HepG2 (cell line): ENCODE results near the gene LIPE. TPM values are rescaled to one million over a fixed set of nuclear protein-coding genes. Genes with fewer than 3 reads are reported as not detected.

Experiments used
- ASH2L ChIP-seq: fragments of 300-600, 200-600 bp; sonication (generic); IDR thresholded peaks from 2 replicates; pipeline ENCODE4 v1.7.0; 2017; ENCODE audit warnings: low read depth, mild to moderate bottlenecking, moderate library complexity, mixed read lengths, low read length; ENCODE audit not compliant: insufficient read length
- ATM ChIP-seq: fragments of 450-650 bp; IDR thresholded peaks from 2 replicates; pipeline ENCODE4 v1.7.1; 2017; ENCODE audit warnings: mild to moderate bottlenecking, borderline replicate concordance
- HMG20A ChIP-seq: IDR thresholded peaks from 2 replicates; pipeline ENCODE4 v1.6.1; 2016; ENCODE audit warnings: borderline replicate concordance
- HNRNPK ChIP-seq: fragments of 200-400 bp; formaldehyde crosslinking; IDR thresholded peaks from 2 replicates; pipeline ENCODE4 v1.6.1; 2018; ENCODE audit warnings: low read length, low read depth, moderate library complexity, mild to moderate bottlenecking; ENCODE audit not compliant: poor library complexity, severe bottlenecking
- HOXA3 ChIP-seq: sonication (generic); formaldehyde crosslinking; IDR thresholded peaks from 2 replicates; pipeline ENCODE4 v1.5.0; 2020; ENCODE audit warnings: missing genetic modification reagents
- MEIS2 ChIP-seq: sonication (generic); formaldehyde crosslinking; IDR thresholded peaks from 2 replicates; pipeline ENCODE4 v1.9.0; 2021; ENCODE audit warnings: mild to moderate bottlenecking, missing genetic modification reagents
- NFYC ChIP-seq: IDR thresholded peaks from 2 replicates; pipeline ENCODE4 v1.6.1; 2016; ENCODE audit warnings: missing genetic modification reagents, missing compliant biosample characterization
- POLR2AphosphoS5 ChIP-seq: IDR thresholded peaks from 2 replicates; pipeline ENCODE4 v1.6.1; 2012; ENCODE audit warnings: low read depth, low read length
- SMARCE1 ChIP-seq: fragments of 450-650 bp; IDR thresholded peaks from 2 replicates; pipeline ENCODE4 v1.6.1; 2017; ENCODE audit warnings: borderline replicate concordance
- STAT5B ChIP-seq: sonication (generic); formaldehyde crosslinking; IDR thresholded peaks from 2 replicates; pipeline ENCODE4 v1.4.0; 2020; ENCODE audit warnings: missing genetic modification reagents
- ZBTB20 ChIP-seq: sonication (generic); formaldehyde crosslinking; IDR thresholded peaks from 2 replicates; pipeline ENCODE4 v1.8.1; 2023; ENCODE audit warnings: missing genetic modification reagents, low read depth, mild to moderate bottlenecking, borderline replicate concordance
- ZFP82 ChIP-seq: sonication (generic); formaldehyde crosslinking; IDR thresholded peaks from 2 replicates; pipeline ENCODE4 v1.5.1; 2020; ENCODE audit warnings: mild to moderate bottlenecking, missing genetic modification reagents, borderline replicate concordance
- ZMYM4 ChIP-seq: sonication (generic); formaldehyde crosslinking; IDR thresholded peaks from 2 replicates; pipeline ENCODE4 v1.8.1; 2023; ENCODE audit warnings: mild to moderate bottlenecking, missing genetic modification reagents
- ZNF230 ChIP-seq: sonication (generic); formaldehyde crosslinking; IDR thresholded peaks from 2 replicates; pipeline ENCODE4 v1.4.0; 2020; ENCODE audit warnings: mild to moderate bottlenecking, missing genetic modification reagents
- polyA plus RNA-seq, 8 experiments: library from polyadenylated mRNA; depleted of rRNA in 3 of 8; stranded (reverse) in 7 of 8; unstranded in 1 of 8; fragments of >200 nt; fragmentation: Illumina TruSeq in 4 of 8; extraction: Trizol in 4 of 8; gene quantifications; 2 replicates each; pipeline versions ENCODE4 v1.2.1 to v1.2.3, GENCODE V29; 2011 to 2016; ENCODE audit warnings: low read depth in 4 of 8, missing spikeins in 1 of 8, mixed read lengths in 1 of 8; ENCODE audit not compliant: insufficient read depth in 1 of 8
- total RNA-seq, 5 experiments: library from RNA; depleted of rRNA; stranded (reverse); fragments of >200 nt; fragmentation: Illumina TruSeq; extraction: Trizol; gene quantifications; 2 replicates each; pipeline ENCODE4 v1.2.3, GENCODE V29; 2016; ENCODE audit warnings: low read depth in 1 of 5
- TF ChIP-seq, protein P1 (sequence below): sonication (generic); formaldehyde crosslinking; IDR thresholded peaks from 2 replicates; pipeline ENCODE4 v1.5.0; 2020; ENCODE audit warnings: mild to moderate bottlenecking, missing genetic modification reagents
- TF ChIP-seq, protein P2 (sequence below): sonication (generic); formaldehyde crosslinking; IDR thresholded peaks from 2 replicates; pipeline ENCODE4 v1.5.0; 2020; ENCODE audit warnings: missing genetic modification reagents, mild to moderate bottlenecking, borderline replicate concordance
- TF ChIP-seq, protein P3 (sequence below): IDR thresholded peaks from 2 replicates; pipeline ENCODE4 v1.6.1; 2016
- TF ChIP-seq, protein P4 (sequence below): sonication (generic); formaldehyde crosslinking; IDR thresholded peaks from 2 replicates; pipeline ENCODE4 v1.8.1; 2023; ENCODE audit warnings: missing genetic modification reagents, inconsistent platforms, borderline replicate concordance
- TF ChIP-seq, protein P5 (sequence below): sonication (generic); formaldehyde crosslinking; IDR thresholded peaks from 2 replicates; pipeline ENCODE4 v1.8.1; 2023; ENCODE audit warnings: mild to moderate bottlenecking, moderate library complexity, missing genetic modification reagents
- TF ChIP-seq, protein P6 (sequence below): sonication (generic); formaldehyde crosslinking; IDR thresholded peaks from 2 replicates; pipeline ENCODE4 v1.4.0; 2020; ENCODE audit warnings: missing genetic modification reagents, borderline replicate concordance

The LIPE gene
- total and polyA plus RNA-seq, 2 of the 13 experiments (the other 11 are each of a cell fraction or from before 2014, with no cell fraction given) = not detected

DNA sequence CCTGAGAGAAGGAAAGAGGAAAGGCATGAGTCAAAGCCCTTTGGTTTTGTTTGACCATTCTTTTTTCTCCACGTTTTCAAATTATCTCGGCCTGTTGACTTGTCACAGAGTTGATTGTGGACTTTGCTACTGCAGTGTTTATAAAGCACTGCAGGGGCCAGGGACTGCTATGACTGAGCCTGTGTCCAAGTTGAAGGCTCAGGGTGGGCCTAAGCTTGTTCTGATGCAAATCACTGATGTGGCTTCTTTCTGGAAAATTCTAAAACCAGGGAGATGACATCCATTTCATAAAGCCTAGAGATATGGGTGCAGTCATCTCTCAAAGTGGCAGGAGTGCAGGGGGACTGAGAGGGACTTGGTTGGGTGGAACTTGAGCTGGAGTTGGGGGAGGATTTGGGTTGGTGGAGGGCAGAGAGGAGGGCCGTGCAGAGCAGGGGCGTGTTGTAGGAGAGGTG is 16.8 kb upstream of the LIPE start (continued):
- TF ChIP-seq, protein P1, sequence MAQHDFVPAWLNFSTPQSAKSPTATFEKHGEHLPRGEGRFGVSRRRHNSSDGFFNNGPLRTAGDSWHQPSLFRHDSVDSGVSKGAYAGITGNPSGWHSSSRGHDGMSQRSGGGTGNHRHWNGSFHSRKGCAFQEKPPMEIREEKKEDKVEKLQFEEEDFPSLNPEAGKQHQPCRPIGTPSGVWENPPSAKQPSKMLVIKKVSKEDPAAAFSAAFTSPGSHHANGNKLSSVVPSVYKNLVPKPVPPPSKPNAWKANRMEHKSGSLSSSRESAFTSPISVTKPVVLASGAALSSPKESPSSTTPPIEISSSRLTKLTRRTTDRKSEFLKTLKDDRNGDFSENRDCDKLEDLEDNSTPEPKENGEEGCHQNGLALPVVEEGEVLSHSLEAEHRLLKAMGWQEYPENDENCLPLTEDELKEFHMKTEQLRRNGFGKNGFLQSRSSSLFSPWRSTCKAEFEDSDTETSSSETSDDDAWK (CRISPR knock-in tag) = no peak
- peak; percentile 35; the same call in 1 of the 2 replicates for TF ChIP-seq HOXA3 (CRISPR knock-in tag)
- TF ChIP-seq, protein P2, sequence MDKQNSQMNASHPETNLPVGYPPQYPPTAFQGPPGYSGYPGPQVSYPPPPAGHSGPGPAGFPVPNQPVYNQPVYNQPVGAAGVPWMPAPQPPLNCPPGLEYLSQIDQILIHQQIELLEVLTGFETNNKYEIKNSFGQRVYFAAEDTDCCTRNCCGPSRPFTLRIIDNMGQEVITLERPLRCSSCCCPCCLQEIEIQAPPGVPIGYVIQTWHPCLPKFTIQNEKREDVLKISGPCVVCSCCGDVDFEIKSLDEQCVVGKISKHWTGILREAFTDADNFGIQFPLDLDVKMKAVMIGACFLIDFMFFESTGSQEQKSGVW = no peak
- TF ChIP-seq, protein P3, sequence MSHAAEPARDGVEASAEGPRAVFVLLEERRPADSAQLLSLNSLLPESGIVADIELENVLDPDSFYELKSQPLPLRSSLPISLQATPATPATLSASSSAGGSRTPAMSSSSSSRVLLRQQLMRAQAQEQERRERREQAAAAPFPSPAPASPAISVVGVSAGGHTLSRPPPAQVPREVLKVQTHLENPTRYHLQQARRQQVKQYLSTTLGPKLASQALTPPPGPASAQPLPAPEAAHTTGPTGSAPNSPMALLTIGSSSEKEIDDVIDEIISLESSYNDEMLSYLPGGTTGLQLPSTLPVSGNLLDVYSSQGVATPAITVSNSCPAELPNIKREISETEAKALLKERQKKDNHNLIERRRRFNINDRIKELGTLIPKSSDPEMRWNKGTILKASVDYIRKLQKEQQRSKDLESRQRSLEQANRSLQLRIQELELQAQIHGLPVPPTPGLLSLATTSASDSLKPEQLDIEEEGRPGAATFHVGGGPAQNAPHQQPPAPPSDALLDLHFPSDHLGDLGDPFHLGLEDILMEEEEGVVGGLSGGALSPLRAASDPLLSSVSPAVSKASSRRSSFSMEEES = peak; percentile 59; the same call in 1 of the 2 replicates
- TF ChIP-seq ATM = no peak
- TF ChIP-seq ASH2L = peak; percentile 72
- TF ChIP-seq POLR2AphosphoS5 = peak; percentile 57; the same call in 1 of the 2 replicates
- no peak for TF ChIP-seq NFYC (CRISPR knock-in tag)
- TF ChIP-seq HNRNPK = no peak
- peak; percentile 77; the same call in 1 of the 2 replicates for TF ChIP-seq HMG20A
- TF ChIP-seq ZFP82 (CRISPR knock-in tag) = no peak
- TF ChIP-seq MEIS2 (CRISPR knock-in tag) = peak; percentile 75; the same call in 1 of the 2 replicates
- TF ChIP-seq SMARCE1 = no peak
- TF ChIP-seq, protein P4, sequence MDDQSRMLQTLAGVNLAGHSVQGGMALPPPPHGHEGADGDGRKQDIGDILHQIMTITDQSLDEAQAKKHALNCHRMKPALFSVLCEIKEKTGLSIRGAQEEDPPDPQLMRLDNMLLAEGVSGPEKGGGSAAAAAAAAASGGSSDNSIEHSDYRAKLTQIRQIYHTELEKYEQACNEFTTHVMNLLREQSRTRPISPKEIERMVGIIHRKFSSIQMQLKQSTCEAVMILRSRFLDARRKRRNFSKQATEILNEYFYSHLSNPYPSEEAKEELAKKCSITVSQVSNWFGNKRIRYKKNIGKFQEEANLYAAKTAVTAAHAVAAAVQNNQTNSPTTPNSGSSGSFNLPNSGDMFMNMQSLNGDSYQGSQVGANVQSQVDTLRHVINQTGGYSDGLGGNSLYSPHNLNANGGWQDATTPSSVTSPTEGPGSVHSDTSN (CRISPR knock-in tag) = no peak
- peak; percentile 49; the same call in 1 of the 2 replicates for TF ChIP-seq ZNF230 (CRISPR knock-in tag)
- TF ChIP-seq STAT5B (CRISPR knock-in tag) = 0 out of 2 replicates have a peak, but pooled peaks have one; percentile 47
- TF ChIP-seq, protein P5, sequence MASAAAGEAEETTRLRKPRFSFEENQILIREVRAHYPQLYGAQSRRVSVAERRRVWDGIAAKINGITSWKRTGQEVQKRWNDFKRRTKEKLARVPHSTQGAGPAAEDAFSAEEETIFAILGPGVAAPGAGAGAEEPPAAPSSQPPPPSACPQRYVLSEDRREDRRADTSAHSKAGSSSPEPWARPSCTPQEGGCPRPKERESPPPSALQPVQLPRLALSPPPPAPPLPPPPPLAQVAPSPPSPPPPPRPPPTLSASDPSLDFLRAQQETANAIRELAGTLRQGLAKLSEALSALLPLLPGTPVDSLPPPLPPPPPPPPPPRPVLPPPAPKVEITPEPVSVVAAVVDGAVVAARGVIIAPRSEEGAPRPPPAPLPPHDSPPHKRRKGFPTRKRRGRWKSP (CRISPR knock-in tag) = no peak
- peak; percentile 48; the same call in 1 of the 2 replicates for TF ChIP-seq ZBTB20
- TF ChIP-seq, protein P6, sequence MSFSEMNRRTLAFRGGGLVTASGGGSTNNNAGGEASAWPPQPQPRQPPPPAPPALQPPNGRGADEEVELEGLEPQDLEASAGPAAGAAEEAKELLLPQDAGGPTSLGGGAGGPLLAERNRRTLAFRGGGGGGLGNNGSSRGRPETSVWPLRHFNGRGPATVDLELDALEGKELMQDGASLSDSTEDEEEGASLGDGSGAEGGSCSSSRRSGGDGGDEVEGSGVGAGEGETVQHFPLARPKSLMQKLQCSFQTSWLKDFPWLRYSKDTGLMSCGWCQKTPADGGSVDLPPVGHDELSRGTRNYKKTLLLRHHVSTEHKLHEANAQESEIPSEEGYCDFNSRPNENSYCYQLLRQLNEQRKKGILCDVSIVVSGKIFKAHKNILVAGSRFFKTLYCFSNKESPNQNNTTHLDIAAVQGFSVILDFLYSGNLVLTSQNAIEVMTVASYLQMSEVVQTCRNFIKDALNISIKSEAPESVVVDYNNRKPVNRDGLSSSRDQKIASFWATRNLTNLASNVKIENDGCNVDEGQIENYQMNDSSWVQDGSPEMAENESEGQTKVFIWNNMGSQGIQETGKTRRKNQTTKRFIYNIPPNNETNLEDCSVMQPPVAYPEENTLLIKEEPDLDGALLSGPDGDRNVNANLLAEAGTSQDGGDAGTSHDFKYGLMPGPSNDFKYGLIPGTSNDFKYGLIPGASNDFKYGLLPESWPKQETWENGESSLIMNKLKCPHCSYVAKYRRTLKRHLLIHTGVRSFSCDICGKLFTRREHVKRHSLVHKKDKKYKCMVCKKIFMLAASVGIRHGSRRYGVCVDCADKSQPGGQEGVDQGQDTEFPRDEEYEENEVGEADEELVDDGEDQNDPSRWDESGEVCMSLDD (CRISPR knock-in tag) = no peak
- peak; percentile 66 for TF ChIP-seq ZMYM4 (CRISPR knock-in tag)
